SK-N-MC (cell line): ENCODE results near the gene IRF9.

Experiments used
- DNase-seq: peaks from one replicate; pipeline ENCODE4 v3.0.0-alpha.2; 2011; ENCODE audit warnings: low read depth, low spot score
- H3K27ac ChIP-seq: fragments of 200-600 bp; sonication (generic); 2 replicates; pipeline ENCODE4 v1.5.1; 2016; ENCODE audit warnings: mixed run types
- H3K36me3 ChIP-seq: fragments of 200-600 bp; sonication (generic); 2 replicates; pipeline ENCODE4 v1.6.1; 2017; ENCODE audit warnings: antibody characterized with exemption, low read length, mixed read lengths; ENCODE audit not compliant: insufficient read depth
- H3K4me3 ChIP-seq: fragments of 200-600 bp; sonication (generic); 2 replicates; pipeline ENCODE4 v1.5.1; 2016
- H3K9ac ChIP-seq: fragments of 200-600 bp; sonication (generic); 2 replicates; pipeline ENCODE4 v1.8.0; 2017; ENCODE audit warnings: mixed run types, mixed read lengths; ENCODE audit not compliant: insufficient read length
- H3K9me3 ChIP-seq: fragments of 200-600 bp; sonication (generic); 2 replicates; pipeline ENCODE4 v1.6.1; 2017; ENCODE audit warnings: low read depth, mild to moderate bottlenecking, antibody characterized with exemption, low read length, moderate library complexity, mixed read lengths
- EZH2 ChIP-seq: fragments of 200-600 bp; sonication (generic); IDR thresholded peaks from one replicate; pipeline ENCODE4 v1.6.1; 2017; ENCODE audit warnings: antibody characterized with exemption
- FOXP2 ChIP-seq: optimal IDR thresholded peaks from 2 replicates; pipeline ENCODE3; 2011; ENCODE audit warnings: mild to moderate bottlenecking, moderate library complexity; ENCODE audit not compliant: insufficient read depth; ENCODE audit errors: extremely low read length, control extremely low read depth
- POLR2AphosphoS5 ChIP-seq: IDR thresholded peaks from 2 replicates; pipeline ENCODE4 v1.6.1; 2012; ENCODE audit warnings: mild to moderate bottlenecking, low read depth, low read length, borderline replicate concordance

Gene IRF9

GRCh38 chr14:24183014-24183481, 22.0 kb downstream of the IRF9 start:
- no peak overlapping the region for H3K9ac ChIP-seq
- peaks cover 75% of the 10 kb centered on the region for H3K36me3 ChIP-seq
- no peak overlapping the region for H3K27ac ChIP-seq
- no peak for DNase-seq
- H3K4me3 ChIP-seq: no peak overlapping the region
- H3K9me3 ChIP-seq: no peaks in the 10 kb centered on the region
- no peak for TF ChIP-seq POLR2AphosphoS5
- TF ChIP-seq FOXP2: no peak
- no peak for TF ChIP-seq EZH2

GRCh38 chr14:24184104-24184970, 23.3 kb downstream of the IRF9 start:
- no peak for DNase-seq
- H3K4me3 ChIP-seq: no peak overlapping the region
- H3K36me3 ChIP-seq: peaks cover 74% of the 10 kb centered on the region
- TF ChIP-seq FOXP2 (no peak), EZH2 (no peak), POLR2AphosphoS5 (no peak)
- no peaks in the 10 kb centered on the region for H3K9me3 ChIP-seq
- no peak overlapping the region for H3K27ac ChIP-seq
- H3K9ac ChIP-seq: no peak overlapping the region

GRCh38 chr14:24185026-24185425, 24.0 kb downstream of the IRF9 start:
- Histone ChIP-seq H3K27ac (no peak overlapping the region), H3K4me3 (no peak overlapping the region), H3K9ac (no peak overlapping the region), H3K36me3 (peaks cover 67% of the 10 kb centered on the region), H3K9me3 (no peaks in the 10 kb centered on the region)
- TF ChIP-seq EZH2 (no peak), POLR2AphosphoS5 (no peak), FOXP2 (no peak)
- DNase-seq: no peak

GRCh38 chr14:24185741-24186140, 24.7 kb downstream of the IRF9 start:
- peaks cover 60% of the 10 kb centered on the region for H3K36me3 ChIP-seq
- DNase-seq: no peak
- no peak overlapping the region for H3K4me3 ChIP-seq
- no peaks in the 10 kb centered on the region for H3K9me3 ChIP-seq
- H3K9ac ChIP-seq: no peak overlapping the region
- TF ChIP-seq FOXP2 (no peak), EZH2 (no peak), POLR2AphosphoS5 (no peak)
- no peak overlapping the region for H3K27ac ChIP-seq

GRCh38 chr14:24186831-24187538, 25.9 kb downstream of the IRF9 start:
- H3K9ac ChIP-seq: peak overlapping the region; percentile 80
- TF ChIP-seq POLR2AphosphoS5: no peak
- TF ChIP-seq EZH2: no peak
- no peak for TF ChIP-seq FOXP2

GRCh38 chr14:24187539-24187915, 26.5 kb downstream of the IRF9 start:
- Histone ChIP-seq H3K36me3 (peaks cover 53% of the 10 kb centered on the region), H3K4me3 (peak overlapping the region; percentile 86), H3K9ac (peak overlapping the region; percentile 80), H3K27ac (no peak overlapping the region), H3K9me3 (no peaks in the 10 kb centered on the region)
- TF ChIP-seq EZH2 (no peak), POLR2AphosphoS5 (no peak), FOXP2 (no peak)
- no peak for DNase-seq

More at GRCh38 chr14:24186831-24187538, 25.9 kb downstream of the IRF9 start:
- no peak for DNase-seq
- Histone ChIP-seq H3K27ac (no peak overlapping the region), H3K36me3 (peaks cover 50% of the 10 kb centered on the region), H3K4me3 (peak overlapping the region; percentile 86), H3K9me3 (no peaks in the 10 kb centered on the region)

- Histone ChIP-seq H3K4me3 (peak within 1 kb of the TSS; percentile 86), H3K9ac (peak within 1 kb of the TSS; percentile 81), H3K27ac (peak within 1 kb of the TSS; percentile 80), H3K36me3 (peaks cover 48% of the 10 kb centered on the region), H3K9me3 (no peaks in the 10 kb centered on the region)
- peak; percentile 91 for DNase-seq
- TF ChIP-seq POLR2AphosphoS5 (peak; percentile 92), EZH2 (no peak), FOXP2 (peak; percentile 87)
Observed at GRCh38 chr14:24188251-24189058, 27.4 kb downstream of the IRF9 start, which contains the start of gene IPO4. Gene IPO4, minus strand, starts transcription at chr14:24188816. Its CDS starts 29 bp downstream, at chr14:24188787.

- no peak for TF ChIP-seq POLR2AphosphoS5
- TF ChIP-seq FOXP2: no peak
- TF ChIP-seq EZH2: no peak
- H3K36me3 ChIP-seq: peaks cover 44% of the 10 kb centered on the region
- H3K27ac ChIP-seq: peak overlapping the region; percentile 80
- peak overlapping the region; percentile 81 for H3K9ac ChIP-seq
- H3K4me3 ChIP-seq: peak overlapping the region; percentile 86
- H3K9me3 ChIP-seq: no peaks in the 10 kb centered on the region
- no peak for DNase-seq
Observed at GRCh38 chr14:24189059-24189375, 28.0 kb downstream of the IRF9 start.
